Measurements from ENCODE around the gene DZANK1. TPM values are rescaled to one million over a fixed set of nuclear protein-coding genes. Genes with fewer than 3 reads are reported as not detected.

The DZANK1 gene
- polyA plus RNA-seq, 1 donor (not counting 4 experiments of a cell fraction or from before 2014, with no cell fraction given): 3.0 TPM

- FAIRE-seq: no peak
- H3K27ac ChIP-seq (ENCODE audit: control insufficient read depth, insufficient read depth, low read length): no peak overlapping the region
- no peaks in the 10 kb centered on the region for H3K27me3 ChIP-seq (ENCODE audit: control insufficient read depth, extremely low read depth, insufficient read depth, low read length)
- no peaks in the 10 kb centered on the region for H4K20me1 ChIP-seq (ENCODE audit: control insufficient read depth, extremely low read depth, insufficient read depth, low read length)
- H3K4me2 ChIP-seq (ENCODE audit: control insufficient read depth, extremely low read depth, insufficient read depth, low read depth, low read length): no peak overlapping the region
- peaks cover 13 to 28% of the 10 kb centered on the region in 2 experiments for H3K36me3 ChIP-seq (ENCODE audit: control insufficient read depth in 2 of 2, extremely low read depth in 1 of 2, insufficient read depth in 2 of 2, low read length in 2 of 2)
- dilution Hi-C loops (cut with MboI; ENCODE audit: extremely low pct_ligation_motif_present, low sequenced_read_pairs): no loop called here
- H3K9me1 ChIP-seq (ENCODE audit: control insufficient read depth, extremely low read depth, insufficient read depth, low read length): no peaks in the 10 kb centered on the region
- no peak overlapping the region for H3K4me3 ChIP-seq (ENCODE audit: control insufficient read depth in 2 of 3, extremely low read depth in 1 of 3, insufficient read depth in 2 of 3, low read depth in 1 of 3, low read length in 3 of 3)
- H3K79me2 ChIP-seq (ENCODE audit: control insufficient read depth, insufficient read depth, low read length): peaks cover 32% of the 10 kb centered on the region
- peaks cover 3% of the 10 kb centered on the region for H3K4me1 ChIP-seq (ENCODE audit: control insufficient read depth, extremely low read depth, insufficient read depth, low read length)
- no peak overlapping the region for H2AFZ ChIP-seq (ENCODE audit: control insufficient read depth, low read length)
- no peak for DNase-seq (ENCODE audit: low read depth, low spot score)
- no peak overlapping the region for H3K9ac ChIP-seq (ENCODE audit: control insufficient read depth, extremely low read depth, insufficient read depth, low read length)
- H3K9me3 ChIP-seq (ENCODE audit: control insufficient read depth, low read depth, low read length): no peaks in the 10 kb centered on the region
- TF ChIP-seq EZH2 (IDR thresholded peaks at IDR 0.05; ENCODE audit: low read length) (no peak), CTCF (optimal IDR thresholded peaks at IDR 0.05 in 1 of 3, IDR thresholded peaks at IDR 0.05 in 1 of 3, conservative IDR thresholded peaks at IDR 0.05 in 1 of 3; ENCODE audit: extremely low read depth in 1 of 3, insufficient read depth in 2 of 3, low read length in 3 of 3) (no peak)
Measured at GRCh38 chr20:18514127-18514526, 47.3 kb upstream of the DZANK1 start.

- peaks cover 13 to 28% of the 10 kb centered on the region in 2 experiments for H3K36me3 ChIP-seq (ENCODE audit: control insufficient read depth in 2 of 2, extremely low read depth in 1 of 2, insufficient read depth in 2 of 2, low read length in 2 of 2)
- no peak for FAIRE-seq
- peaks cover 37% of the 10 kb centered on the region for H3K79me2 ChIP-seq (ENCODE audit: control insufficient read depth, insufficient read depth, low read length)
- TF ChIP-seq CTCF (optimal IDR thresholded peaks at IDR 0.05 in 1 of 3, IDR thresholded peaks at IDR 0.05 in 1 of 3, conservative IDR thresholded peaks at IDR 0.05 in 1 of 3; ENCODE audit: extremely low read depth in 1 of 3, insufficient read depth in 2 of 3, low read length in 3 of 3) (no peak), EZH2 (IDR thresholded peaks at IDR 0.05; ENCODE audit: low read length) (no peak)
- no peaks in the 10 kb centered on the region for H3K27me3 ChIP-seq (ENCODE audit: control insufficient read depth, extremely low read depth, insufficient read depth, low read length)
- no peak overlapping the region for H3K4me2 ChIP-seq (ENCODE audit: control insufficient read depth, extremely low read depth, insufficient read depth, low read depth, low read length)
- H3K9me3 ChIP-seq (ENCODE audit: control insufficient read depth, low read depth, low read length): no peaks in the 10 kb centered on the region
- no peak overlapping the region for H3K9ac ChIP-seq (ENCODE audit: control insufficient read depth, extremely low read depth, insufficient read depth, low read length)
- no peak overlapping the region for H3K27ac ChIP-seq (ENCODE audit: control insufficient read depth, insufficient read depth, low read length)
- H2AFZ ChIP-seq (ENCODE audit: control insufficient read depth, low read length): no peak overlapping the region
- no peak for DNase-seq (ENCODE audit: low read depth, low spot score)
- H3K9me1 ChIP-seq (ENCODE audit: control insufficient read depth, extremely low read depth, insufficient read depth, low read length): no peaks in the 10 kb centered on the region
- H4K20me1 ChIP-seq (ENCODE audit: control insufficient read depth, extremely low read depth, insufficient read depth, low read length): no peaks in the 10 kb centered on the region
- no peak overlapping the region for H3K4me3 ChIP-seq (ENCODE audit: control insufficient read depth in 2 of 3, extremely low read depth in 1 of 3, insufficient read depth in 2 of 3, low read depth in 1 of 3, low read length in 3 of 3)
- H3K4me1 ChIP-seq (ENCODE audit: control insufficient read depth, extremely low read depth, insufficient read depth, low read length): peaks cover 3% of the 10 kb centered on the region
- dilution Hi-C loops (cut with MboI; ENCODE audit: extremely low pct_ligation_motif_present, low sequenced_read_pairs): no loop called here
Measured at GRCh38 chr20:18513208-18513607, 46.4 kb upstream of the DZANK1 start.

Data from keratinocyte (primary cell).